ENCODE measurements around the gene TOMM7.

TOMM7 gene

GRCh38 chr7:22824760-22825159 is 2.1 kb upstream of the TOMM7 start:
- no peak for TF ChIP-seq REST (IDR thresholded peaks at IDR 0.05; ENCODE audit: insufficient replicate concordance, low read depth)
- no peak for TF ChIP-seq SPI1 (IDR thresholded peaks at IDR 0.05; ENCODE audit: borderline replicate concordance, low read depth)
- TF ChIP-seq CTCF (IDR thresholded peaks at IDR 0.05; ENCODE audit: insufficient read depth, low read length): no peak
- no peak for TF ChIP-seq POLR2AphosphoS5 (IDR thresholded peaks at IDR 0.05; ENCODE audit: low read depth)
- no peak for TF ChIP-seq GABPA (IDR thresholded peaks at IDR 0.05; ENCODE audit: low read depth)
- H3K4me3 ChIP-seq (replicated peaks; ENCODE audit: insufficient read depth, low read length): no peak overlapping the region
- no peak overlapping the region for H3K27ac ChIP-seq (replicated peaks)
- H3K27me3 ChIP-seq (ENCODE audit: insufficient read depth, poor library complexity, severe bottlenecking): no peaks in the 10 kb centered on the region
- DNase-seq (ENCODE audit: low read depth in 1 of 2, low spot score in 1 of 2): no peak

- Histone ChIP-seq H3K27ac (replicated peaks) (peak overlapping the region; percentile 87), H3K27me3 (ENCODE audit: insufficient read depth, poor library complexity, severe bottlenecking) (no peaks in the 10 kb centered on the region), H3K4me3 (replicated peaks; ENCODE audit: insufficient read depth, low read length) (peak overlapping the region; percentile 66)
- no peak for DNase-seq (ENCODE audit: low read depth in 1 of 2, low spot score in 1 of 2)
- TF ChIP-seq SPI1 (IDR thresholded peaks at IDR 0.05; ENCODE audit: borderline replicate concordance, low read depth): no peak
- no peak for TF ChIP-seq POLR2AphosphoS5 (IDR thresholded peaks at IDR 0.05; ENCODE audit: low read depth)
- TF ChIP-seq GABPA (IDR thresholded peaks at IDR 0.05; ENCODE audit: low read depth): no peak
- TF ChIP-seq CTCF (IDR thresholded peaks at IDR 0.05; ENCODE audit: insufficient read depth, low read length): no peak
- TF ChIP-seq REST (IDR thresholded peaks at IDR 0.05; ENCODE audit: insufficient replicate concordance, low read depth): no peak
Measured at GRCh38 chr7:22823142-22823497, 471 bp upstream of the TOMM7 start.

- DNase-seq (ENCODE audit: low read depth in 1 of 2, low spot score in 1 of 2): peak; percentile 11 to 30
- Histone ChIP-seq H3K27ac (replicated peaks) (peak overlapping the region; percentile 87), H3K4me3 (replicated peaks; ENCODE audit: insufficient read depth, low read length) (peak overlapping the region; percentile 66), H3K27me3 (ENCODE audit: insufficient read depth, poor library complexity, severe bottlenecking) (no peaks in the 10 kb centered on the region)
- TF ChIP-seq CTCF (IDR thresholded peaks at IDR 0.05; ENCODE audit: insufficient read depth, low read length) (no peak), POLR2AphosphoS5 (IDR thresholded peaks at IDR 0.05; ENCODE audit: low read depth) (no peak), SPI1 (IDR thresholded peaks at IDR 0.05; ENCODE audit: borderline replicate concordance, low read depth) (no peak), GABPA (IDR thresholded peaks at IDR 0.05; ENCODE audit: low read depth) (no peak), REST (IDR thresholded peaks at IDR 0.05; ENCODE audit: insufficient replicate concordance, low read depth) (no peak)
Measured at GRCh38 chr7:22821702-22822485, 755 bp downstream of the TOMM7 start.
